Glomerular visceral epithelial cell (primary cell): ENCODE measurements around the gene FST.

Experiments used
- DNase-seq: peaks from one replicate; pipeline ENCODE4 v3.0.0-alpha.2; 2016; ENCODE audit errors: extremely low spot score

Gene FST

DNA sequence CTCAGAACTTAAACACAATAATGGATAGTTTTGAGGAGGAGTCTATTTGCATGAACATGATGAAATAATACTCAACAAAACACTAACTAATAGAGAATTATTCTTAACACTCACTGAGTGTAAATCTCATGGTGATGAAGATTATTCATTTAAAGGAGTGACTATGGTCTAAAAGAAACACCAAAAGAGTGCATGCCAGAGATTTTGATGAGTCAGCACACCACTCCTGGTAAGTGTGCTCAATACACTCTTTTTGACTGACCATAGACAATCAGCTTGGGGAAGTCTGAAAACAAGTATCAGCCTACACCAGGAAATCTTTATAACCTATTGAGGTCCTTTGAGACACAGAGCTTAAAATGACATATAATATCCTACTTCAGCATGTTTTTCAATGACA, 6.8 kb upstream of the FST start:
- no peak for DNase-seq

- DNase-seq: no peak
Observed at GRCh38 chr5:53475320-53475719, 5.1 kb upstream of the FST start.

- no peak for DNase-seq
Observed at GRCh38 chr5:53476019-53476418, 4.4 kb upstream of the FST start.

GRCh38 chr5:53476531-53477480, 3.6 kb upstream of the FST start:
- no peak for DNase-seq

GRCh38 chr5:53478411-53479044, 1.9 kb upstream of the FST start:
- peak; percentile 56 for DNase-seq

DNA sequence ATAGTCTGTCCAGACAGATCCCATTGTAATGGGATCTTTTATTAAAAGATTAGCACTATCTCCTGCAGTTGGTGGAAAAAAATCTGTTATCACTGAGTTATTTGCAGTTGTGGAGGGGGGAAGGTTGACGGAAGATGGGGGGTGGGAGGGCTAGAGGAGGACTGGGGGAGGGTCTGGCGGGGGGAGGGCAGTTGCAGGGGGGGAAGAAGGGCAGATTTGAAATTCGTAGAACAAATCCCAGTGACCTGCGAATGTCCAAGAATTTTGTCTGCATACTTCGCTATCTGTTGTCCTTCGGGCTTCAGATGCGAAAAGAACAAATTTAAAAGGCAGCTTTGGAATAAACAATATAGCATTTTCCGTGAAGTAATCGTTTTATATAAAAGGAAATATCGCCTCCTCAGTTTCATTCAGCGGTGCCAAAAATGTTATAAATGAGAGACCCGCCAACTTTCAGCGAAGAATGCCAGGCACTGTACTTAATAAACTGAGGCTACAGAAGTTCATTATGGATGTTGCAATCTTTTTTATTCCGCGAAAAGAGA, 1.3 kb upstream of the FST start:
- DNase-seq: no peak

GRCh38 chr5:53479590-53480415, 626 bp upstream of the FST start:
- peak; percentile 53 for DNase-seq

DNA sequence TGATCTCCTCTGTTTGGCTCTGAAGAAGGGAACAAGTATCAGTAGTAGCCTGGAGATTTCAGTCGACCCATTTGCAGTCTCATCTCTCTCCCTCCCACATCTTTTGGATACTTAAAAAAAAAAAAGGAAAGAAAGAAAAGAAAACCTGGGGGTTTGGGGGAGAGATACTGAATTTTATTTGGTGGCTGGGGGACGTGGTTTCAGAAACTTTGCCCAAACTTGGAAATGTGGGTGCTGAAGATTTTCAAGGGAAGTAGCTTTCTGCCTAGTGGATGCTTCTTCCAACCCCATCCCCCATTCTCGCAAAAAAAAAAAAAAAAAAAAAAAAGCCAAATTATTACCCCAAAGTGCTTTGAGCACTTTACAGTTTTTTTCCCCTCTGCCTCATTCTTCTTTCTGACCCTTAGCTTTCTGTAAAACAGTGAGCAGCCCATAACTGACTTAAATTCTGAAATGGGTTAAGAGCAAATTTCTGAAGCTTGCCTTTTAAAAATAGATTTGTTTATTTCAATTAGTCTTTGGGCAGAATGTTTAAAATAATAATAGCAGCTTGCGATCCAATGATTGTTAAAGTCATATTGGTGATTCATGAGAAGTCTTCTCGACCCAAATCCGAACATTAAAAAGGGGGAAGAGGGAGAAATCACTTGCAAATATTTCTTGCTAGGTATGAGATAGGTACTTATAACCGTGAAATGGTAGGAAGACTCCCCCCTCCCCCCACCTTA, 894 bp downstream of the FST start:
- DNase-seq: no peak

DNA sequence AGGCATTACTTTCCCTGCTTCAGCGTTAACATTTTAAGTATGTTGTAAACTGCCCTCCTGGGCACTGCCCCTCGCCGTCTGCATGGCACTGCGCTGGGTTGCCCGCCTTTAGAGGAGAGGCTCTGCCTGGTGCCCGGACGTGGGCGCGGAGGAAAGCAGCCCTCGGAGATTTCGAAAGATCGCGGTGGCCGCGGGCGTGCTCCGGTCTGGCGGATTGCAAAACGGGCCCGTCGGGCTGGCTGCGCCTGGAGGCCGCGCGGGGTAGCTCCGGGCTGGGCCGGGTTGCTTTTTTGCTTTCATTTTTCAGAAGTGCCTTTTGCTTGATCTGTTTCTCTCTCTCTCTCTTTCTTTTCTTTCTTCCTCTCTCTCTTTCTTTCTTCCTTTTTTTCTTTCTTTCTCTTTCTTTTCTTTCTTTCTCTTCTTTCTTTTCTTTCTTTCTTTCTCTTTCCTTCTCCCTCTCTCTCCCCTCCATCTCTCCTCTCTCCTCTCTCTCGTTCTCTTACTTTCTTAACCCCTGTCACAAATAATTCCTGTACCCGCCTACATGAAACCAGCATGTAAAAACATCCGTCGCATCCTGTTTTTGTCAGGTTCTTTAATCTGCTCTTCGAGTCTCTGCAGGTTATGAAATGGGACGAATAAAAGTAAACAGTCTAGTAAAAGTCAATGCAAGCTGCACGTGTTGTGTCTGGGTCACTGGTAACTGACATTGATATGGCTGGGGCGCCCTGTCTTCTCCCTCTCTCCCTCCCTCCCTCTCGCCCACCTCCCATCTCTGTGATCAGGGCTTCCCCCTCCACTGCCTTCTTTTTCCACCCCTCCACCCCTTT, 1.7 kb downstream of the FST start:
- DNase-seq: peak; percentile 71

DNA sequence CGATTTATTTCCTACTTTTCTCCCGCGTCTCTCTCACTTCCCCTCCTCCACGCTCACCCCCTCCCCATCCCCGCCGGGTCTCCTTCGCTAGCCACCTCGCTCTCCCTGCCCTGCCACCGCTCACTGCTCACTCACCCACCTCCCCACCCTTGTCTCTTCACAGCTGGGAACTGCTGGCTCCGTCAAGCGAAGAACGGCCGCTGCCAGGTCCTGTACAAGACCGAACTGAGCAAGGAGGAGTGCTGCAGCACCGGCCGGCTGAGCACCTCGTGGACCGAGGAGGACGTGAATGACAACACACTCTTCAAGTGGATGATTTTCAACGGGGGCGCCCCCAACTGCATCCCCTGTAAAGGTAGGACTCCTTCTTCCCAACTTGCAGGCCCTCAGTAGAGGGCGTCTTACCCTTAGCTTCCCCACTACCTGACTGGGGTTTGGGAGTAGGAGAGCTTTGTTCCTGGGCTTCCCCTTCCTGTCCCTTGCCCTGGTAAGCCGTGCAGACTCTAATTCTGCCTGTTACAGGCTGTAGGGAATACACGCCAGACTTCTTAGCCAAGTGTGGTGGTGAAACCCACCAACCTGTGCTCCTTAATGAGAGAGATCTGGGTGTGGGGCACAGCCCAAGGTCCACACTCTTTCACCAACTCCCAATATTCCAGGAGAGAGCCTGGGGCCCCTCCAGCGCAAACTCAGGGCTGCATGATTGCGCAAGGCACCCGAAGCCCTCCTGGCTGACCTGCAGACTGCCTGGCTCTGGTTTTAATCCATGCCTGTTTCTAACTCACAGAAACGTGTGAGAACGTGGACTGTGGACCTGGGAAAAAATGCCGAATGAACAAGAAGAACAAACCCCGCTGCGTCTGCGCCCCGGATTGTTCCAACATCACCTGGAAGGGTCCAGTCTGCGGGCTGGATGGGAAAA, 2.5 kb downstream of the FST start:
- peak; percentile 7 for DNase-seq

- DNase-seq: no peak
Observed at GRCh38 chr5:53487436-53487835, 7.0 kb downstream of the FST start.

DNA sequence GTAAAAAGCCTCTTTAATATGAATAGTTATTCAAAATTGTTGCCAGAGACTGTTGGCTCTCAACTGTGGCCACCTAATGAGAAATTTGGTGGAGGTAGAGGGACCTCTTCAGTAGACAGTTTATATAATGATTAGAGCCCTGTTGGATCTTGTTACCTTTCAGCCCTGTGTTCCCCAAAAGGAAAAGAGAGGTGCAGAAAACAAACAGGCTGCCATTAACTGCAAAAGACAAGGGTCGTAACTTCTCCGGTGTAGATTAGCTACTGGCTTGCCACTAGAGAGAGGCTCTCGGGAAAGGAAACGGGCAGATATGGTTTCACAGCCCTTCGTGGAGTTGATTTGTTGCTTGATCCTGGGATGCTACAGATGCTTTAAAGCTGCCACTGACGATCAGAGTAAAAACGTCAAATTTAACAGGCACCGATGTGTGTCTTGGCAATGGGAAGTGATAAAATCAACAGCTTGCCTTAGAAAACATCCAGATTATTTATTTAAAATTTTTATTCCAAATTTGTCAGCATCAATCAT, 7.8 kb downstream of the FST start:
- no peak for DNase-seq

- peak; percentile 65 for DNase-seq
Observed at GRCh38 chr5:53490747-53491146, 10.3 kb downstream of the FST start.

DNA sequence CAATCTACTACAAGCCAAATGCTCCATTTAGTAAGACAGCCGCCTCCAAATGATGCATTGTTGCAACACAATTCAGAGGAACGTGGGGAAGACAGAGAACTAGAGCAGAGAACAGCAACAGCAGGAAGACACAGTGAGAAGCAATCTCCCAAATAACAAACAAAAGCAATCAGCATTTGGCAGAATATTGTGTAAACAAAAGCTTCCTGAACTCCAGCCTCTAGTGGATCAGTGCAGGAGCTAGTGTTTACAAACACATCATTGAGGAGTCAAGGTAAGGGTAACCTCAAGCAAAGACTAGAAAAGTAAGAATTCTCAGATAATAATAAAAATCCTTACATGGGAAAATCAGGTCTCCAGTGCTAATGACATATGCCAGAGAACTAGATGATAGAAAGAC, 20.6 kb downstream of the FST start:
- no peak for DNase-seq

GRCh38 chr5:53503562-53504218, 23.3 kb downstream of the FST start:
- no peak for DNase-seq

DNA sequence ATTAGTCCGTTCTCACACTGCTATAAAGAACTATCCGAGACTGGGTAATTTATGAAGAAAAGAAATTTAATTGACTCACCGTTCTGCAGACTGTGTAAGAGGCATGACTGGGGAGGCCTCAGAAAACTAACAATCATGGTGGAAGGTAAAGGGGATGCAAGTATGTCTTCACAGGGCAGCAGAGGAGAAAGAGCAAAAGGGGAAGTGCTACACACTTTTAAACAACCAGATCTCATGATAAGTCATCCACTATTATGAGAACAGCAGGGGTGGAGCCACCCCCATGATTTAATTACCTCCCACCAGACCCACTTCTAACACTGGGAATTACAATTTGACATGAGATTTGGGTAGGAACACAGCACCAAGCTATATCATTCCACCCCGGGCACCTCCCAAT, 26.6 kb downstream of the FST start:
- DNase-seq: no peak

DNA sequence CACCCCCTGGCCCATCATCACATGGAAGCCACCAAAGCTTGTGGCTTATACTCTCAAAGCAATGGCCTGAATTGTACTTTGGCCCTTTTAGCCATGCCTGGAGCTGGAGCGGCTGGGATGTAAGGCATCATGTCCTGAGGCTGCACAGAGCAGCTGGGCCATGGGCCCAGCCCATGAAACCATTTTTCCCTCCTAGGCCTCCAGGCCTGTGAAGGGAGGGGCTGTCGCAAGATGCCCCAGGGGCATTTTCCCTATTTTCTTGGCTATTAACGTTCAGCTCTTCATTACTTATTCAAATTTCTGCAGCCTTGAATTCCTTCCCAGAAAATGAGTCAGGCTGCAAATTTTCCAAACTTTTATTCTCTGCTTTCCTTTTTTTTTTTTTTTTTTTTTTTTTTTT, 27.7 kb downstream of the FST start:
- DNase-seq: no peak

- DNase-seq: no peak
Observed at GRCh38 chr5:53512539-53512938, 32.1 kb downstream of the FST start.

DNA sequence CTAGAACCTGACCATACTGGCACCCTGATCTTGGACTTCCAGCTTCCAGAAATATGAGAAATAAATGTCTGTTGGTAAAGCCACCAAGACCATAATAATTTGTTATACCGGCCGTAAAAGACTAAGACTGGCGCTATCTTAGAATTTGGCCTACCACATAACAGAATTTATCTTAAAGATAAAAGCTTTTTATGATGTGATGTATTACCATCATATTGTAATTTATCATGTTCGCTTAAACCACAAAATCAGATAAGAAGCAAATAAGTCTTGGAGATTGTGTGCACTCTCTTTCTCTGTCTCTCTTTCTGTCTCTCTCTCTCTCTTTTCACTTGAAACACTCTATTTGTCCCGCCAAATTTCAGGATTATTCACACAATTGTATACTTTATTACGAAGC, 35.6 kb downstream of the FST start:
- no peak for DNase-seq
